ENCODE data around the gene LRP1B. TPM values are rescaled to one million over a fixed set of nuclear protein-coding genes. Genes with fewer than 3 reads are reported as not detected.
"Not testable (repeated sequence)": the region's sequence is repeated elsewhere in the genome, so short reads cannot be mapped to it uniquely, and the experiment has no call there.

The LRP1B gene
- total RNA-seq, 1 experiment from 2014 or later: 0.52 TPM

DNA sequence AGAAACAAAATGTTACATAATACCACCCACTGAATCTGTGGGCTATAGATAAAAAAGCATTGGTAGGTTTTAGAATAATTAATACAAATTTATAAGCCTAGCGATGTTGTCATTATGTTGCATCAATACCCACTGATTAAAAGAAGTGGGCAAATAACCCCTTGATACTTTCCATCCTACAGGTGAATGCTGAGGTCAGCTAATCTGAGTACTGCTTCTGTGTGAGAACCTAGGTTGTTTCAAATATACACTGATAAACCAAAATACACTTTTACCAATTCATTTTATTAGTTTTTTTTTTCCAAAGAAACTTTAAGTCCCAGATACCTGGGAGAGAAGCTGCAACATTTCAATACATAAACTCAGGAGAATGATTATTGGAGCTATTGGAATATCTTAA is 948.6 kb downstream of the LRP1B start (continued):
- TF ChIP-seq, protein P1, sequence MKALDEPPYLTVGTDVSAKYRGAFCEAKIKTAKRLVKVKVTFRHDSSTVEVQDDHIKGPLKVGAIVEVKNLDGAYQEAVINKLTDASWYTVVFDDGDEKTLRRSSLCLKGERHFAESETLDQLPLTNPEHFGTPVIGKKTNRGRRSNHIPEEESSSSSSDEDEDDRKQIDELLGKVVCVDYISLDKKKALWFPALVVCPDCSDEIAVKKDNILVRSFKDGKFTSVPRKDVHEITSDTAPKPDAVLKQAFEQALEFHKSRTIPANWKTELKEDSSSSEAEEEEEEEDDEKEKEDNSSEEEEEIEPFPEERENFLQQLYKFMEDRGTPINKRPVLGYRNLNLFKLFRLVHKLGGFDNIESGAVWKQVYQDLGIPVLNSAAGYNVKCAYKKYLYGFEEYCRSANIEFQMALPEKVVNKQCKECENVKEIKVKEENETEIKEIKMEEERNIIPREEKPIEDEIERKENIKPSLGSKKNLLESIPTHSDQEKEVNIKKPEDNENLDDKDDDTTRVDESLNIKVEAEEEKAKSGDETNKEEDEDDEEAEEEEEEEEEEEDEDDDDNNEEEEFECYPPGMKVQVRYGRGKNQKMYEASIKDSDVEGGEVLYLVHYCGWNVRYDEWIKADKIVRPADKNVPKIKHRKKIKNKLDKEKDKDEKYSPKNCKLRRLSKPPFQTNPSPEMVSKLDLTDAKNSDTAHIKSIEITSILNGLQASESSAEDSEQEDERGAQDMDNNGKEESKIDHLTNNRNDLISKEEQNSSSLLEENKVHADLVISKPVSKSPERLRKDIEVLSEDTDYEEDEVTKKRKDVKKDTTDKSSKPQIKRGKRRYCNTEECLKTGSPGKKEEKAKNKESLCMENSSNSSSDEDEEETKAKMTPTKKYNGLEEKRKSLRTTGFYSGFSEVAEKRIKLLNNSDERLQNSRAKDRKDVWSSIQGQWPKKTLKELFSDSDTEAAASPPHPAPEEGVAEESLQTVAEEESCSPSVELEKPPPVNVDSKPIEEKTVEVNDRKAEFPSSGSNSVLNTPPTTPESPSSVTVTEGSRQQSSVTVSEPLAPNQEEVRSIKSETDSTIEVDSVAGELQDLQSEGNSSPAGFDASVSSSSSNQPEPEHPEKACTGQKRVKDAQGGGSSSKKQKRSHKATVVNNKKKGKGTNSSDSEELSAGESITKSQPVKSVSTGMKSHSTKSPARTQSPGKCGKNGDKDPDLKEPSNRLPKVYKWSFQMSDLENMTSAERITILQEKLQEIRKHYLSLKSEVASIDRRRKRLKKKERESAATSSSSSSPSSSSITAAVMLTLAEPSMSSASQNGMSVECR (CRISPR knock-in tag; IDR thresholded peaks at IDR 0.05; ENCODE audit: borderline replicate concordance): no peak
- TF ChIP-seq, protein P2, sequence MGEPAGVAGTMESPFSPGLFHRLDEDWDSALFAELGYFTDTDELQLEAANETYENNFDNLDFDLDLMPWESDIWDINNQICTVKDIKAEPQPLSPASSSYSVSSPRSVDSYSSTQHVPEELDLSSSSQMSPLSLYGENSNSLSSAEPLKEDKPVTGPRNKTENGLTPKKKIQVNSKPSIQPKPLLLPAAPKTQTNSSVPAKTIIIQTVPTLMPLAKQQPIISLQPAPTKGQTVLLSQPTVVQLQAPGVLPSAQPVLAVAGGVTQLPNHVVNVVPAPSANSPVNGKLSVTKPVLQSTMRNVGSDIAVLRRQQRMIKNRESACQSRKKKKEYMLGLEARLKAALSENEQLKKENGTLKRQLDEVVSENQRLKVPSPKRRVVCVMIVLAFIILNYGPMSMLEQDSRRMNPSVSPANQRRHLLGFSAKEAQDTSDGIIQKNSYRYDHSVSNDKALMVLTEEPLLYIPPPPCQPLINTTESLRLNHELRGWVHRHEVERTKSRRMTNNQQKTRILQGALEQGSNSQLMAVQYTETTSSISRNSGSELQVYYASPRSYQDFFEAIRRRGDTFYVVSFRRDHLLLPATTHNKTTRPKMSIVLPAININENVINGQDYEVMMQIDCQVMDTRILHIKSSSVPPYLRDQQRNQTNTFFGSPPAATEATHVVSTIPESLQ (CRISPR knock-in tag; IDR thresholded peaks at IDR 0.05): no peak
- no peak for TF ChIP-seq CREB1 (CRISPR knock-in tag; IDR thresholded peaks at IDR 0.05)
- no peak for TF ChIP-seq HMGA2 (CRISPR knock-in tag; IDR thresholded peaks at IDR 0.05)
- no peak for TF ChIP-seq CBFB (CRISPR knock-in tag; IDR thresholded peaks at IDR 0.05; ENCODE audit: low read depth)
- TF ChIP-seq, protein P3, sequence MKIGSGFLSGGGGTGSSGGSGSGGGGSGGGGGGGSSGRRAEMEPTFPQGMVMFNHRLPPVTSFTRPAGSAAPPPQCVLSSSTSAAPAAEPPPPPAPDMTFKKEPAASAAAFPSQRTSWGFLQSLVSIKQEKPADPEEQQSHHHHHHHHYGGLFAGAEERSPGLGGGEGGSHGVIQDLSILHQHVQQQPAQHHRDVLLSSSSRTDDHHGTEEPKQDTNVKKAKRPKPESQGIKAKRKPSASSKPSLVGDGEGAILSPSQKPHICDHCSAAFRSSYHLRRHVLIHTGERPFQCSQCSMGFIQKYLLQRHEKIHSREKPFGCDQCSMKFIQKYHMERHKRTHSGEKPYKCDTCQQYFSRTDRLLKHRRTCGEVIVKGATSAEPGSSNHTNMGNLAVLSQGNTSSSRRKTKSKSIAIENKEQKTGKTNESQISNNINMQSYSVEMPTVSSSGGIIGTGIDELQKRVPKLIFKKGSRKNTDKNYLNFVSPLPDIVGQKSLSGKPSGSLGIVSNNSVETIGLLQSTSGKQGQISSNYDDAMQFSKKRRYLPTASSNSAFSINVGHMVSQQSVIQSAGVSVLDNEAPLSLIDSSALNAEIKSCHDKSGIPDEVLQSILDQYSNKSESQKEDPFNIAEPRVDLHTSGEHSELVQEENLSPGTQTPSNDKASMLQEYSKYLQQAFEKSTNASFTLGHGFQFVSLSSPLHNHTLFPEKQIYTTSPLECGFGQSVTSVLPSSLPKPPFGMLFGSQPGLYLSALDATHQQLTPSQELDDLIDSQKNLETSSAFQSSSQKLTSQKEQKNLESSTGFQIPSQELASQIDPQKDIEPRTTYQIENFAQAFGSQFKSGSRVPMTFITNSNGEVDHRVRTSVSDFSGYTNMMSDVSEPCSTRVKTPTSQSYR (CRISPR knock-in tag; IDR thresholded peaks at IDR 0.05): no peak
- no peak for TF ChIP-seq NR2C2 (CRISPR knock-in tag; IDR thresholded peaks at IDR 0.05)
- TF ChIP-seq, protein P4, sequence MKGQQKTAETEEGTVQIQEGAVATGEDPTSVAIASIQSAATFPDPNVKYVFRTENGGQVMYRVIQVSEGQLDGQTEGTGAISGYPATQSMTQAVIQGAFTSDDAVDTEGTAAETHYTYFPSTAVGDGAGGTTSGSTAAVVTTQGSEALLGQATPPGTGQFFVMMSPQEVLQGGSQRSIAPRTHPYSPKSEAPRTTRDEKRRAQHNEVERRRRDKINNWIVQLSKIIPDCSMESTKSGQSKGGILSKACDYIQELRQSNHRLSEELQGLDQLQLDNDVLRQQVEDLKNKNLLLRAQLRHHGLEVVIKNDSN (CRISPR knock-in tag; IDR thresholded peaks at IDR 0.05): no peak
- no peak for TF ChIP-seq RELA (CRISPR knock-in tag; IDR thresholded peaks at IDR 0.05; ENCODE audit: borderline replicate concordance)
- no peak for TF ChIP-seq NFATC4 (CRISPR knock-in tag; IDR thresholded peaks at IDR 0.05)

DNA sequence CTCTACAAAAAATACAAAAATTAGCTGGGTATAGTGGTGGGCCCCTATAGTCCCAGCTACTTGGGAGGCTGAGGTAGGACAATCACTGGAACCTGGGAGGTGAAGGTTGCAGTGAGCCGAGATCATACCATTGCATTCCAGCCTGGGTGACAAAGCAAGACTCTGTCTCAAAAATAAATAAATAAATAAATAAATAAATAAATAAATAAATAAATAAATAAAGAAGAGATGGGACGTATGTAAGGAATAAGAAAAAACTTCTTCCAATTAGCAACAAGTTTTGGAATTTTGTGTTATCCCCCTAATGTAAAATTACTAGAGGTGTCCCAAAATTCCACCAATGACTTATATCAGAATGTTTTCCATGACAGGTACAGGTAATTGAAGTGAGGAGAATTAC is 961.7 kb downstream of the LRP1B start:
- H3K36me3 Mint-ChIP-seq; CTCF ChIA-PET; H3K4me1 Mint-ChIP-seq; H3K4me3 Mint-ChIP-seq; H3K27ac Mint-ChIP-seq; ATAC-seq; DNase-seq (ENCODE audit: low spot score); H3K27me3 Mint-ChIP-seq (ENCODE audit: low read depth); H3K9me3 Mint-ChIP-seq; POLR2A ChIA-PET: not testable (repeated sequence)

DNA sequence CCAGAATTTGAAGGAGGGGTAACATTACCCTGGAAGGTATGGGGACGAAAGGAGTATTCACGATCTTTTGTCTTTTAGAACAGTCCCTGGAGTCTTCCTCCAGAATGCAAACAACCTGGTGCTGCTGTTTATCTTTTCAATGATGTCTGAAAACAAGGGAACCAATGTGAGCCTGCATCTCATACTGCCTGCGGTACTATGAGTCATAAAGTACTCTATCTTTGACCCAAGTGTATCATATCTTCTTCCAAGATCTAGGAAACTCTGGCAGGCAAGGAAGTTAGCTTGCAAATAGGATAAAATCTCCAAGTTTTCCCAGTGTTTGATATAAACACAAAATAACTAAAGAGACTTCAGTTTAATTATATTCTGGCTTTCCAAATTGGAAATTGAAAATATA is 968.5 kb downstream of the LRP1B start:
- ChIA-PET POLR2A (no interaction called here), CTCF (no interaction called here)
- no peak overlapping the region for H3K4me3 Mint-ChIP-seq
- no peaks in the 10 kb centered on the region for H3K36me3 Mint-ChIP-seq
- H3K9me3 Mint-ChIP-seq: peaks cover 4% of the 10 kb centered on the region; the same call in 1 of the 2 replicates
- no peaks in the 10 kb centered on the region for H3K27me3 Mint-ChIP-seq (ENCODE audit: low read depth)
- DNase-seq (ENCODE audit: low spot score): no peak
- H3K4me1 Mint-ChIP-seq: peaks cover 4% of the 10 kb centered on the region
- no peak overlapping the region for H3K27ac Mint-ChIP-seq
- ATAC-seq: no peak; the same call in 1 of the 2 replicates
- no peak for TF ChIP-seq ESRRA (CRISPR knock-in tag; IDR thresholded peaks at IDR 0.05; ENCODE audit: borderline replicate concordance)
- TF ChIP-seq CREM (CRISPR knock-in tag; IDR thresholded peaks at IDR 0.05): no peak
- no peak for TF ChIP-seq IRF2 (CRISPR knock-in tag; IDR thresholded peaks at IDR 0.05; ENCODE audit: borderline replicate concordance, low read depth)
- no peak for TF ChIP-seq TEAD1 (CRISPR knock-in tag; IDR thresholded peaks at IDR 0.05)
- no peak for TF ChIP-seq GTF2I (CRISPR knock-in tag; conservative IDR thresholded peaks at IDR 0.05)
- no peak for TF ChIP-seq SMAD3 (CRISPR knock-in tag; IDR thresholded peaks at IDR 0.05; ENCODE audit: borderline replicate concordance)
- TF ChIP-seq PRRX2 (CRISPR knock-in tag; IDR thresholded peaks at IDR 0.05): no peak
- TF ChIP-seq, protein P5, sequence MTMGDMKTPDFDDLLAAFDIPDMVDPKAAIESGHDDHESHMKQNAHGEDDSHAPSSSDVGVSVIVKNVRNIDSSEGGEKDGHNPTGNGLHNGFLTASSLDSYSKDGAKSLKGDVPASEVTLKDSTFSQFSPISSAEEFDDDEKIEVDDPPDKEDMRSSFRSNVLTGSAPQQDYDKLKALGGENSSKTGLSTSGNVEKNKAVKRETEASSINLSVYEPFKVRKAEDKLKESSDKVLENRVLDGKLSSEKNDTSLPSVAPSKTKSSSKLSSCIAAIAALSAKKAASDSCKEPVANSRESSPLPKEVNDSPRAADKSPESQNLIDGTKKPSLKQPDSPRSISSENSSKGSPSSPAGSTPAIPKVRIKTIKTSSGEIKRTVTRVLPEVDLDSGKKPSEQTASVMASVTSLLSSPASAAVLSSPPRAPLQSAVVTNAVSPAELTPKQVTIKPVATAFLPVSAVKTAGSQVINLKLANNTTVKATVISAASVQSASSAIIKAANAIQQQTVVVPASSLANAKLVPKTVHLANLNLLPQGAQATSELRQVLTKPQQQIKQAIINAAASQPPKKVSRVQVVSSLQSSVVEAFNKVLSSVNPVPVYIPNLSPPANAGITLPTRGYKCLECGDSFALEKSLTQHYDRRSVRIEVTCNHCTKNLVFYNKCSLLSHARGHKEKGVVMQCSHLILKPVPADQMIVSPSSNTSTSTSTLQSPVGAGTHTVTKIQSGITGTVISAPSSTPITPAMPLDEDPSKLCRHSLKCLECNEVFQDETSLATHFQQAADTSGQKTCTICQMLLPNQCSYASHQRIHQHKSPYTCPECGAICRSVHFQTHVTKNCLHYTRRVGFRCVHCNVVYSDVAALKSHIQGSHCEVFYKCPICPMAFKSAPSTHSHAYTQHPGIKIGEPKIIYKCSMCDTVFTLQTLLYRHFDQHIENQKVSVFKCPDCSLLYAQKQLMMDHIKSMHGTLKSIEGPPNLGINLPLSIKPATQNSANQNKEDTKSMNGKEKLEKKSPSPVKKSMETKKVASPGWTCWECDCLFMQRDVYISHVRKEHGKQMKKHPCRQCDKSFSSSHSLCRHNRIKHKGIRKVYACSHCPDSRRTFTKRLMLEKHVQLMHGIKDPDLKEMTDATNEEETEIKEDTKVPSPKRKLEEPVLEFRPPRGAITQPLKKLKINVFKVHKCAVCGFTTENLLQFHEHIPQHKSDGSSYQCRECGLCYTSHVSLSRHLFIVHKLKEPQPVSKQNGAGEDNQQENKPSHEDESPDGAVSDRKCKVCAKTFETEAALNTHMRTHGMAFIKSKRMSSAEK (CRISPR knock-in tag; IDR thresholded peaks at IDR 0.05; ENCODE audit: borderline replicate concordance): no peak
- TF ChIP-seq ATF1 (CRISPR knock-in tag; IDR thresholded peaks at IDR 0.05): no peak
- no peak for TF ChIP-seq RORB (CRISPR knock-in tag; IDR thresholded peaks at IDR 0.05)
- TF ChIP-seq ELF4 (CRISPR knock-in tag; IDR thresholded peaks at IDR 0.05; ENCODE audit: low read depth): no peak
- TF ChIP-seq ZNF138 (CRISPR knock-in tag; conservative IDR thresholded peaks at IDR 0.05): no peak

All from WTC11 (cell line).